ENCODE data around the gene CRYGS.

- no peak for TF ChIP-seq POLR2A (IDR thresholded peaks at IDR 0.05)
- TF ChIP-seq CTCF (IDR thresholded peaks at IDR 0.05) = no peak
Observed at GRCh38 chr3:186590580-186591295, 46.6 kb upstream of the CRYGS start.

Data from heart left ventricle (tissue), 13 donors.